A673 (cell line): ENCODE data around the gene LPCAT1. TPM values are rescaled to one million over a fixed set of nuclear protein-coding genes. Genes with fewer than 3 reads are reported as not detected.

Experiments used
- BruUV-seq: library from RNA; stranded (reverse); fragments of 400-500 nt; replicated peaks from 2 replicates; lab custom pipeline; 2021; lab: Mats Ljungman, UMichigan
- CTCF ChIA-PET: fragments of 300-600 bp; sonication (Branson Sonifier 250); formaldehyde crosslinking; loops from one replicate; lab custom pipeline; 2022; ENCODE audit warnings: antibody characterized with exemption; lab: Charles Lee
- POLR2A ChIA-PET: fragments of 300-600 bp; sonication (Branson Sonifier 250); formaldehyde crosslinking; loops from one replicate; lab custom pipeline; 2022; ENCODE audit warnings: antibody characterized with exemption; ENCODE audit not compliant: low non-redundant PET; lab: Charles Lee
- DNase-seq: peaks from one replicate; pipeline ENCODE4 v3.0.0-alpha.2; 2015; ENCODE audit warnings: low spot score
- H3K27ac ChIP-seq: fragments of 200-600 bp; sonication (generic); 2 replicates; pipeline ENCODE4 v1.5.1; 2016; ENCODE audit warnings: mixed run types, low read depth, mild to moderate bottlenecking, mixed read lengths, antibody characterized with exemption, low read length; ENCODE audit not compliant: poor library complexity, severe bottlenecking
- H3K27me3 ChIP-seq: fragments of 200-600 bp; sonication (generic); replicated peaks from 2 replicates; pipeline ENCODE4 v1.6.1; 2017; ENCODE audit warnings: mixed run types, low read depth, mild to moderate bottlenecking, mixed read lengths, antibody characterized with exemption, low read length; ENCODE audit not compliant: insufficient read depth, poor library complexity
- H3K36me3 ChIP-seq: fragments of 200-600 bp; sonication (generic); 2 replicates; pipeline ENCODE4 v1.6.1; 2016; ENCODE audit warnings: mixed run types, mild to moderate bottlenecking, mixed read lengths, antibody characterized with exemption, low read length; ENCODE audit not compliant: insufficient read depth, poor library complexity, severe bottlenecking
- H3K4me1 ChIP-seq: fragments of 200-600 bp; sonication (generic); 2 replicates; pipeline ENCODE4 v1.6.1; 2017; ENCODE audit warnings: mixed run types, mild to moderate bottlenecking, mixed read lengths, antibody characterized with exemption, low read length; ENCODE audit not compliant: insufficient read depth, poor library complexity, severe bottlenecking
- H3K4me3 ChIP-seq: fragments of 200-600 bp; sonication (generic); 2 replicates; pipeline ENCODE4 v1.5.1; 2016; ENCODE audit warnings: low read depth, mixed run types, mild to moderate bottlenecking, mixed read lengths, low read length; ENCODE audit not compliant: poor library complexity, severe bottlenecking
- H3K9me3 ChIP-seq: fragments of 200-600 bp; sonication (generic); 2 replicates; pipeline ENCODE4 v1.6.1; 2016; ENCODE audit warnings: mixed run types, low read depth, mild to moderate bottlenecking, mixed read lengths, antibody characterized with exemption, low read length; ENCODE audit not compliant: poor library complexity, severe bottlenecking
- CTCF ChIP-seq: fragments of 300-800, 200-600 bp; sonication (generic); conservative IDR thresholded peaks from 2 replicates; pipeline ENCODE4 v1.5.1; 2017; ENCODE audit warnings: low read depth, mild to moderate bottlenecking, antibody characterized with exemption, low read length, moderate library complexity, mixed read lengths
- EZH2 ChIP-seq: fragments of 200-600 bp; sonication (generic); IDR thresholded peaks from 2 replicates; pipeline ENCODE4 v1.6.1; 2017; ENCODE audit warnings: borderline replicate concordance, low read depth, mild to moderate bottlenecking, mixed read lengths, antibody characterized with exemption, low read length; ENCODE audit not compliant: poor library complexity, severe bottlenecking
- intact Hi-C: fragments of 100-400 bp; cut with micrococcal nuclease; formaldehyde crosslinking; loops from one replicate; pipeline ENCODE4 v1.10.0; 2022; ENCODE audit not compliant: unreplicated experiment
- total RNA-seq: library from RNA; stranded (reverse); gene quantifications from 2 replicates; pipeline ENCODE4 v1.2.3, GENCODE V29; 2021

The LPCAT1 gene
- total RNA-seq, 1 experiment from 2014 or later, result 97.3 TPM

- Histone ChIP-seq H3K36me3 (peaks cover 23% of the 10 kb centered on the region), H3K9me3 (peaks cover 1% of the 10 kb centered on the region), H3K27ac (no peak overlapping the region), H3K27me3 (no peaks in the 10 kb centered on the region), H3K4me3 (no peak overlapping the region), H3K4me1 (no peaks in the 10 kb centered on the region)
- no peak for TF ChIP-seq EZH2
- no peak for TF ChIP-seq CTCF
- ChIA-PET POLR2A (interaction anchor here (0.7 kb wide), 1 partner anchor 1019 kb away, joined by 11 read pairs; no protein-coding TSS in a partner anchor), CTCF (no interaction called here)
- no peak for DNase-seq
- BruUV-seq, result no TSS peak
- intact Hi-C loops, result no loop called here
These were observed 60.2 kb downstream of the LPCAT1 start for GRCh38 chr5:1463326-1464095.

- no peak for DNase-seq
- H3K27ac ChIP-seq, result no peak overlapping the region
- no peaks in the 10 kb centered on the region for H3K4me1 ChIP-seq
- H3K27me3 ChIP-seq, result no peaks in the 10 kb centered on the region
- no TSS peak for BruUV-seq
- ChIA-PET POLR2A (no interaction called here), CTCF (no interaction called here)
- intact Hi-C loops, result no loop called here
- H3K4me3 ChIP-seq, result no peak overlapping the region
- peaks cover 23% of the 10 kb centered on the region for H3K36me3 ChIP-seq
- peaks cover 12% of the 10 kb centered on the region for H3K9me3 ChIP-seq
- TF ChIP-seq CTCF (no peak), EZH2 (no peak)
These were observed 61.4 kb downstream of the LPCAT1 start for GRCh38 chr5:1462358-1462757.

GRCh38 chr5:1461396-1461795 is 62.4 kb downstream of the LPCAT1 start:
- Histone ChIP-seq H3K4me3 (no peak overlapping the region), H3K9me3 (peaks cover 21% of the 10 kb centered on the region), H3K36me3 (peaks cover 23% of the 10 kb centered on the region), H3K27ac (no peak overlapping the region), H3K27me3 (no peaks in the 10 kb centered on the region), H3K4me1 (no peaks in the 10 kb centered on the region)
- TF ChIP-seq EZH2, result no peak
- TF ChIP-seq CTCF, result no peak
- ChIA-PET CTCF (no interaction called here), POLR2A (no interaction called here)
- intact Hi-C loops, result no loop called here
- BruUV-seq, result no TSS peak
- no peak for DNase-seq
